Peyer's patch (tissue), 4 donors: Measurements from ENCODE around the gene CCDC110. TPM values are rescaled to one million over a fixed set of nuclear protein-coding genes. Genes with fewer than 3 reads are reported as not detected.

Experiments
- DNase-seq, 3 donors: peaks; one replicate each; pipeline ENCODE4 v3.0.0-alpha.2; 2017 to 2019
- H3K27ac ChIP-seq, 4 donors: fragments of 200-600 bp; sonication (generic); one replicate each; pipeline ENCODE4 v1.5.1; 2016 to 2019
- H3K27me3 ChIP-seq, 2 donors: fragments of 200-600 bp; sonication (generic); one replicate each; pipeline ENCODE4 v1.5.1; 2019
- H3K36me3 ChIP-seq, 3 donors: fragments of 200-600 bp; sonication (generic); one replicate each; pipeline ENCODE4 v1.5.1; 2016 to 2019
- H3K4me1 ChIP-seq, 4 donors: fragments of 200-600 bp; sonication (generic); one replicate each; pipeline ENCODE4 v1.5.1; 2016 to 2019
- H3K4me3 ChIP-seq, 4 donors: fragments of 200-600 bp; sonication (generic); 1 replicate in 3 of 4; 2 replicates in 1 of 4; pipeline ENCODE4 v1.5.1; 2016 to 2019; ENCODE audit warnings: mild to moderate bottlenecking in 1 of 4
- H3K9me3 ChIP-seq, 4 donors: fragments of 200-600 bp; sonication (generic); one replicate each; pipeline ENCODE4 v1.5.1; 2016 to 2019; ENCODE audit warnings: mild to moderate bottlenecking in 1 of 4
- POLR2A ChIP-seq, 2 donors: fragments of 450-650 bp; IDR thresholded peaks; one replicate each; pipeline ENCODE4 v1.5.1; 2017; ENCODE audit warnings: antibody characterized with exemption in 2 of 2, mild to moderate bottlenecking in 2 of 2, moderate library complexity in 2 of 2
- total RNA-seq, 4 donors: library from RNA; depleted of rRNA; stranded (reverse); fragments of >200 nt; gene quantifications; one replicate each; pipeline ENCODE4 v1.1.0, GENCODE V29; 2016
- TF ChIP-seq, protein P1 (sequence below), 6 experiments: fragments of 450-650 bp in 4 of 6; fragments of 200-600 bp in 2 of 6; sonication (generic) in 1 of 6; IDR thresholded peaks; one replicate each; pipeline ENCODE4 v1.5.1; 2017 to 2019; ENCODE audit warnings: antibody characterized with exemption in 6 of 6, mild to moderate bottlenecking in 3 of 6, moderate library complexity in 1 of 6

Gene CCDC110
- total RNA-seq, 4 donors from 2014 or later = 0.80 to 0.88 TPM; not detected in 2

DNA sequence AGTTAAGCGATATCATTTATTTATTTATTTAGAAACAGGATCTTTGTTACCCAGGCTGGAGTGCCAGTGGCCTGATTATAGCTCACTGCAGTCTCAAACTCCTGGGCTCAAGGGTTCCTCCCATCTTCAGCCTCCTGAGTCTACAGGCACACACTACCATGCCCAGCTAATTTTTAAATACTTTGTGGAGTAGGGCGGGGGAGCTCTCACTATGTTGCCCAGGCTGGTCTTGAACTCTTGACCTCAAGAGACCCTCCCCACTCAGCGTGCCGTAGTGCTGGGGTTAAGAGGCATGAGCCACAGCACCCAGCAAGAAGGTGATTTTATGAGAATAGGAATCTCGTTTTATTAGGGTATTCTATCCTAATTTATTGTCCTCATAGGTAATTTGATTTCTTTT, 41.9 kb downstream of the CCDC110 start:
- Histone ChIP-seq H3K27me3 (no peaks in the 10 kb centered on the region), H3K36me3 (no peaks in the 10 kb centered on the region), H3K4me1 (peaks cover 0 to 7% (median 2%) of the 10 kb centered on the region in 4 donors), H3K4me3 (no peak overlapping the region), H3K27ac (no peak overlapping the region), H3K9me3 (no peaks in the 10 kb centered on the region)
- DNase-seq = no peak
- no peak for TF ChIP-seq POLR2A (IDR thresholded peaks at IDR 0.05)
- TF ChIP-seq, protein P1, sequence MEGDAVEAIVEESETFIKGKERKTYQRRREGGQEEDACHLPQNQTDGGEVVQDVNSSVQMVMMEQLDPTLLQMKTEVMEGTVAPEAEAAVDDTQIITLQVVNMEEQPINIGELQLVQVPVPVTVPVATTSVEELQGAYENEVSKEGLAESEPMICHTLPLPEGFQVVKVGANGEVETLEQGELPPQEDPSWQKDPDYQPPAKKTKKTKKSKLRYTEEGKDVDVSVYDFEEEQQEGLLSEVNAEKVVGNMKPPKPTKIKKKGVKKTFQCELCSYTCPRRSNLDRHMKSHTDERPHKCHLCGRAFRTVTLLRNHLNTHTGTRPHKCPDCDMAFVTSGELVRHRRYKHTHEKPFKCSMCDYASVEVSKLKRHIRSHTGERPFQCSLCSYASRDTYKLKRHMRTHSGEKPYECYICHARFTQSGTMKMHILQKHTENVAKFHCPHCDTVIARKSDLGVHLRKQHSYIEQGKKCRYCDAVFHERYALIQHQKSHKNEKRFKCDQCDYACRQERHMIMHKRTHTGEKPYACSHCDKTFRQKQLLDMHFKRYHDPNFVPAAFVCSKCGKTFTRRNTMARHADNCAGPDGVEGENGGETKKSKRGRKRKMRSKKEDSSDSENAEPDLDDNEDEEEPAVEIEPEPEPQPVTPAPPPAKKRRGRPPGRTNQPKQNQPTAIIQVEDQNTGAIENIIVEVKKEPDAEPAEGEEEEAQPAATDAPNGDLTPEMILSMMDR (IDR thresholded peaks at IDR 0.05) = no peak

DNA sequence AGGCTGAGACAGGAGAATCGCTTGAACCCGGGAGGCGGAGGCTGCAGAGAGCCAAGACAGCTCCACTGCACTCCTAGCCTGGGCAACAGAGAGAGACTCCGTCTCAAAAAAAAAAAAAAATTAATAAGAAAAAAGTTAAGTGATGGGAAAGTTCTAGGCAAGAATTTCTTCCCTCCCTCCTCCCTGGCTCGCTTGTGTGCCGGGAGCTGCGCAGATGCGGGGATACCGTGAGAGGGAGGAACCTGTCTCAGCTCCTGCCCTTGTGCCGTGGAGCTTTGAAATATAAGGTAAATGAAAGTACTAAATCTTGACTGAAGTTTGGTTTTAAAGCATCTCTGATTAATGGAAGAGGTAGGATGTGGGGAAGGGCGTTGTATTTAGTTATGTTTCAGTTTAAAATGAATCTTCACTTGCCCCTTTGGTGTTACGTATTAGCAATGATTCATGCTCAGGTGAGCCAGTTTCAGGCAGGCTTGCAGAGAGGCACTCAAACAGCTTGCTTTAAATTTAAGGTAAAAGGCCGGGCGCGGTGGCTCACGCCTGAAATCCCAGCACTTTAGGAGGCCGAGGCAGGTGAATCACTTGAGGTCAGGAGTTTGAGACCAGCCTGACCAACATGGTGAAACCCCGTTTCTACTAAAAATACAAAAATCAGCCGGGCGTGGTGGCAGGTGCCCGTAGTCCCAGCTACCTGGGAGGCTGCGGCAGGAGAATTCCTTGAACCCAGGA, 44.4 kb downstream of the CCDC110 start:
- Histone ChIP-seq H3K27ac (no peak overlapping the region), H3K4me3 (no peak overlapping the region), H3K27me3 (no peaks in the 10 kb centered on the region), H3K36me3 (no peaks in the 10 kb centered on the region), H3K4me1 (peaks cover 0 to 7% (median 2%) of the 10 kb centered on the region in 4 donors), H3K9me3 (no peaks in the 10 kb centered on the region)
- no peak for TF ChIP-seq POLR2A (IDR thresholded peaks at IDR 0.05)
- TF ChIP-seq, protein P1 (IDR thresholded peaks at IDR 0.05) = no peak
- no peak for DNase-seq

DNA sequence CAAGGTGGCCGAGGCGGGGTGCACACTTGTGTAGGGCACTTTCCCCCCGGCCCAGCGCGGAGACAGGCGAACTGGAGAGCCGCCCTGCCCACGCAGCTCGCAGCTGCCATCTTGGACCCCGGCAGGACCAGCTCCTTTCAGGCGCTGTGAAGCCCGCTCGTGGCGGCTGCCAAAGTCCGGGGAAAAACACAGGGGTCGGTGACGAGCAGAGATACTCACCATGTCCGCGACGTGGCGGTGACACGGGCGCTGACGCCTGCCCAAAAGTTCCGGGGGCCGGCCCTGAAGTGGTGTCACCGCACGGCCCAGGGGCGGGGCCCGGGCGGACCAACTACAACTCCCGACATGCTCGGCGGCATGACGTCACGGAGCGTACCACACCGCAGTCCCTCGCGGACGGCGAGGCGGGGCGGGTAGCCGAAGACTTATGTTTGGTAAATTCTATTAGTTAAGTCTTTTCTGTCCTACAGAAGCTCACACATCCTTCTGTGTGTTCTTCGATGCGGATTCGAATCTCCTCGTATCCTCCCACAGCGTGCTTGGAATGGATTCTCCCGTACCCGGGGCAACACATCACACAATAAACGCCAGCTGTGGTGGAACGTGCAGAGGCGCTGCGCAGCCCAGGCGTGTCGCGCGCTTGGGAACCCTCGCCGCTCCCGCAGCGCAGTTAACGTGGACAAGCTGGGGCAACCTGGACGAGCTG, 45.7 kb downstream of the CCDC110 start, which contains the start of gene UFSP2:
Gene UFSP2, minus strand, starts transcription at position 318 of the 706 bp plus-strand sequence. Its CDS starts 96 bp downstream, at position 222.
- Histone ChIP-seq H3K4me3 (peak within 1 kb of the TSS; percentile 60 to 86 (median 72)), H3K27ac (peak within 1 kb of the TSS; percentile 88 to 90 (median 89)), H3K27me3 (no peaks in the 10 kb centered on the region), H3K9me3 (no peaks in the 10 kb centered on the region), H3K36me3 (peaks cover 0 to 4% (median 0%) of the 10 kb centered on the region in 3 donors), H3K4me1 (peaks cover 0 to 7% (median 2%) of the 10 kb centered on the region in 4 donors)
- DNase-seq = peak; percentile 91 to 96 (median 95)
- peak; percentile 56 to 67 for TF ChIP-seq POLR2A (IDR thresholded peaks at IDR 0.05)
- TF ChIP-seq, protein P1 (IDR thresholded peaks at IDR 0.05) = no peak

DNA sequence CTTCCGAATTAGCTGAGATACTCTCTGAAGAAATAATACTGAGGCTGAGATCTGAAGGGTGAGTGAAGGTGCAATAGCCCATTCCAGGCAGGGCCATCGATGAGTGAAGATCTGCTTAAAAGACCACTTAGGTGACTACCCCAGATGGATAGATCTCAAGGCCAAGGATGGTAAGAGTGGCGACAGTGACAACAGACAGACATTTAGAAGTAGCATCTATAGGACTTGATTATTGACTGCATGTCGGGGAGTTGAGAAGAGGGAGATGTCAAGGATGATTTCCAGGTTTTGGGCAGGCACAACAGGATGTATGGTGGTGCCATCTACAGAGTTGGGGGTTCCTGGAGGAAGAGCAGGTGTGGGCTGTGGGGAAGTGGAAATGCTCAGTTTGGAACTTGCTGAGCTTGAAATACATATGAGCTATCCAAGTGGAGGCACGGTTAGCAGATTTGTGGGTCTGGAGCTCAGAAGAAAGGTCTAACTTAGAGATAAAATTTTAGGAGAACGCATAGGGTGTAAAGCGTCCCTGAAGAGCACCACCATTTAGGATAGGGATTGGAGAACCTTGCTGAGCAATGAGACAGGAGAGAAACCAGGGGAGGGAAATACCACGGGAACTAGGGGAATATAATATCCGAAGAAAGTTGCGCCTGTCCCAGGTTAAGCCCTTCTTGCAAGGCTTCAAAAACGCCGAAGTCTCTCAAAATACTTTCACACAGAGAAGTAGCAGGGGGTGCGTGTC, 46.5 kb downstream of the CCDC110 start:
- TF ChIP-seq POLR2A (IDR thresholded peaks at IDR 0.05) = no peak
- TF ChIP-seq, protein P1 (IDR thresholded peaks at IDR 0.05) = no peak
- Histone ChIP-seq H3K27me3 (no peaks in the 10 kb centered on the region), H3K4me3 (peak overlapping the region; percentile 60 to 86 (median 72)), H3K36me3 (peaks cover 0 to 4% (median 0%) of the 10 kb centered on the region in 3 donors), H3K4me1 (peaks cover 0 to 7% (median 2%) of the 10 kb centered on the region in 4 donors), H3K9me3 (no peaks in the 10 kb centered on the region), H3K27ac (peak overlapping the region; percentile 88 to 90 (median 89))
- no peak for DNase-seq

DNA sequence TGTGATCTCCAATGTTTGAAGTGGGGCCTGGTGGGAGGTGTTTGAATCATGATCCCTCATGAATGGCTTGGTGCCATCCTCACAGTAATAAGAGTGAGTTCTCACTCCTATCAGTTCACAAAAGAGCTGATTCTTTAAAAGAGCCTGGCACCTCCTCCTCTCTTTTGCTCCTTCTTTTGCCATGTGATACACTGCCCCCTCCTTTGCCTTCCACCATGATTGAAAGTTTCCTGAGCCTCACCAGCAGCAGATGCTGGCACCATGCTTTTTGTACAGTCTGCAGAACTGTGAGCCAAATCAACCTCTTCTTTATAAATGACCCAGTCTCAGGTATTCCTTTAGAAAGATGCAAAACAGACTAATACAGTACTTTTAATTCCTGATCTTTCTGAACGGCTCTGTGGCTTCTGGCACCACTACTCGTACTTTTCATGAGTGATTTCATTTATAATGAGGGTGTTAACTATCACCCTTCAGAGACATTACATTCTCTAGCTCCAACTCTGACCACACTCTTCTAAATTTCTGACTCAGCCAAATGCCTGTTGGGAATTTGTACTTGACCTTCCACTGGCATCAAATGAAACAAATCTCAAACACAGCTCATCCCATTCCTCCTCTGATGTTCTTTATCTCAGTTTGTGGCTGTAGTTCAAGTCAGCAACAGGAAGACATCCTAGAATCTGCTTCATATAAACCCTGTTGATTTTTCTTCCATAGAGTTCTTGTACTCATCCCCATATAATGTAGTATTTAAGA, 50.0 kb downstream of the CCDC110 start:
- Histone ChIP-seq H3K4me3 (no peak overlapping the region), H3K4me1 (peaks cover 0 to 7% (median 2%) of the 10 kb centered on the region in 4 donors), H3K27ac (no peak overlapping the region), H3K36me3 (peaks cover 0 to 23% (median 0%) of the 10 kb centered on the region in 3 donors), H3K27me3 (no peaks in the 10 kb centered on the region), H3K9me3 (no peaks in the 10 kb centered on the region)
- no peak for DNase-seq
- TF ChIP-seq POLR2A (IDR thresholded peaks at IDR 0.05) = no peak
- TF ChIP-seq, protein P1 (IDR thresholded peaks at IDR 0.05) = no peak
